Left colon (tissue), 2 donors: ENCODE measurements around the gene ERC1. TPM values are rescaled to one million over a fixed set of nuclear protein-coding genes. Genes with fewer than 3 reads are reported as not detected.
"Not testable (repeated sequence)": the region's sequence is repeated elsewhere in the genome, so short reads cannot be mapped to it uniquely, and the experiment has no call there.

ENCODE experiments used
- ATAC-seq: fragments of 200-7000 bp; cut with Tn5 transposase; one replicate; pipeline ENCODE4 v1.9.1; 2020; ENCODE audit warnings: mild to moderate bottlenecking, moderate library complexity
- DNase-seq, 2 donors: peaks; one replicate each; pipeline ENCODE4 v3.0.0-alpha.2; 2020
- intact Hi-C, 2 donors: fragments of 100-400 bp; cut with DNase I in 1 of 2; cut with micrococcal nuclease in 1 of 2; formaldehyde crosslinking; loops; one replicate each; pipeline versions ENCODE4 v1.11.2 to v1.14.0; 2022; cut with DNase I, micrococcal nuclease
- total RNA-seq, 2 donors: library from RNA; stranded (reverse); fragmentation: NEBNext Ultra II Directional; extraction: Animal tissue kit (Norgen Biotek cat#: 25700); gene quantifications; one replicate each; pipeline ENCODE4 v1.2.1, GENCODE V29; 2021
- donor health status: DM: no; HTN: no; CAD: no.
- donor health status: DM: yes; HTN: yes; CAD: no.

The ERC1 gene
- total RNA-seq, 2 donors from 2014 or later, result 43.1 to 46.0 TPM

GRCh38 chr12:979349-979748 is 11.7 kb upstream of the ERC1 start:
- intact Hi-C loops, result no loop called here
- DNase-seq (no peak), ATAC-seq (no peak)

GRCh38 chr12:981176-981828 is 9.7 kb upstream of the ERC1 start:
- ATAC-seq (no peak), DNase-seq (no peak)
- intact Hi-C loops, result no loop called here

GRCh38 chr12:981961-982360 is 9.1 kb upstream of the ERC1 start:
- ATAC-seq (no peak), DNase-seq (no peak)
- intact Hi-C loops, result no loop called here

- intact Hi-C loops, result no loop called here
- DNase-seq (no peak), ATAC-seq (no peak)
Observed at GRCh38 chr12:988646-989045, 2.4 kb upstream of the ERC1 start.

- ATAC-seq, result no peak
- no peak for DNase-seq
- intact Hi-C loops, result no loop called here
Observed at GRCh38 chr12:989051-989450, 2.0 kb upstream of the ERC1 start.

GRCh38 chr12:989751-990660 is 1.0 kb upstream of the ERC1 start:
- DNase-seq (peak; percentile 64 to 80), ATAC-seq (peak; percentile 56)
- intact Hi-C loops, result no loop called here

GRCh38 chr12:991350-992333 is 619 bp downstream of the ERC1 start:
- peak in 1 of 2 donors; percentile 38 for DNase-seq
- intact Hi-C loops, result no loop called here
- peak; percentile 37 for ATAC-seq

- ATAC-seq (no peak), DNase-seq (no peak)
- intact Hi-C loops, result no loop called here
Observed at GRCh38 chr12:992647-993046, 1.6 kb downstream of the ERC1 start.

- ATAC-seq (no peak), DNase-seq (no peak)
- intact Hi-C loops, result no loop called here
Observed at GRCh38 chr12:996881-997280, 5.9 kb downstream of the ERC1 start.

GRCh38 chr12:997505-997904 is 6.5 kb downstream of the ERC1 start:
- intact Hi-C loops, result no loop called here
- DNase-seq (no peak), ATAC-seq (no peak)

GRCh38 chr12:998020-998874 is 7.2 kb downstream of the ERC1 start:
- ATAC-seq, result no peak
- intact Hi-C loops, result no loop called here
- DNase-seq, result no peak

GRCh38 chr12:999736-1000135 is 8.7 kb downstream of the ERC1 start:
- DNase-seq, intact Hi-C loops, ATAC-seq: not testable (repeated sequence)

- no peak for DNase-seq
- intact Hi-C loops, result no loop called here
- ATAC-seq, result no peak
Observed at GRCh38 chr12:1001507-1001906, 10.5 kb downstream of the ERC1 start.

- no peak for ATAC-seq
- no peak for DNase-seq
- intact Hi-C loops, result no loop called here
Observed at GRCh38 chr12:1003600-1004271, 12.7 kb downstream of the ERC1 start.

GRCh38 chr12:1006255-1006654 is 15.2 kb downstream of the ERC1 start:
- intact Hi-C loops, result no loop called here
- ATAC-seq (no peak), DNase-seq (no peak)

- ATAC-seq (no peak), DNase-seq (no peak)
- intact Hi-C loops, result no loop called here
Observed at GRCh38 chr12:1007276-1007675, 16.3 kb downstream of the ERC1 start.

- intact Hi-C loops, result no loop called here
- ATAC-seq, result no peak
Observed at GRCh38 chr12:1007994-1008393, 17.0 kb downstream of the ERC1 start.

GRCh38 chr12:1011091-1011490 is 20.1 kb downstream of the ERC1 start:
- no peak for DNase-seq
- no peak for ATAC-seq
- intact Hi-C loops, result no loop called here

More at GRCh38 chr12:1007994-1008393, 17.0 kb downstream of the ERC1 start:
- no peak for DNase-seq
